ENCODE data around the gene LILRA6.
"Not testable (repeated sequence)": the region's sequence is repeated elsewhere in the genome, so short reads cannot be mapped to it uniquely, and the experiment has no call there.

Gene LILRA6

DNA sequence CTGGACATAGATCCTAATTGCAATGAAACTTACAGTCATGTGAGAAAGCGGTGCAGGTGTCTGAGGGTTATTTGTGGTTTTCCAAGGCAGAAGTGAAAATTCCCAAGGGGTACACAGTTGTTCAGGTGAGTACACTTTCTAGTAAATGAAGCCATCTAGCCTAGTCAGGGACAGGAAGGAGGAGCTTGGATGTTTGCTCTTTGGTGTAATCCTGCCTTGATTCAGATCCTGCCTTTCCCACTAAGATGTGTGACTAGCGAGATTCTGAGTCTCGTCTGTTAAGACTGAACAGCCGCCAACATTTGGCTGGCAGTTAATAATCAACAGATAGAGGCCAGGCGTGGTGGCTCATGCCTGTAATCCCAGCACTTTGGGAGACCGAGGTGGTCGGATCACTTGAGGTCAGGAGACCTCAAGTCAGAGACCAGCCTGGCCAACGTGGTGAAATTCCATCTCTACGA, 39.4 kb downstream of the LILRA6 start:
- TF ChIP-seq FOXP2 (optimal IDR thresholded peaks at IDR 0.05; ENCODE audit: control extremely low read depth, extremely low read length, insufficient read depth) (no peak), POLR2AphosphoS5 (IDR thresholded peaks at IDR 0.05; ENCODE audit: borderline replicate concordance, low read depth, low read length) (no peak), EZH2 (IDR thresholded peaks at IDR 0.05) (no peak)
- Histone ChIP-seq H3K9me3 (ENCODE audit: low read depth, low read length) (no peaks in the 10 kb centered on the region), H3K9ac (ENCODE audit: insufficient read length) (peak overlapping the region; percentile 100), H3K4me3 (peak overlapping the region; percentile 95), H3K27ac (0 out of 2 replicates have a peak overlapping the region, but pooled peaks have one; percentile 34), H3K36me3 (ENCODE audit: insufficient read depth, low read length) (peaks cover 73% of the 10 kb centered on the region)
- DNase-seq (ENCODE audit: low read depth, low spot score), result no peak

DNA sequence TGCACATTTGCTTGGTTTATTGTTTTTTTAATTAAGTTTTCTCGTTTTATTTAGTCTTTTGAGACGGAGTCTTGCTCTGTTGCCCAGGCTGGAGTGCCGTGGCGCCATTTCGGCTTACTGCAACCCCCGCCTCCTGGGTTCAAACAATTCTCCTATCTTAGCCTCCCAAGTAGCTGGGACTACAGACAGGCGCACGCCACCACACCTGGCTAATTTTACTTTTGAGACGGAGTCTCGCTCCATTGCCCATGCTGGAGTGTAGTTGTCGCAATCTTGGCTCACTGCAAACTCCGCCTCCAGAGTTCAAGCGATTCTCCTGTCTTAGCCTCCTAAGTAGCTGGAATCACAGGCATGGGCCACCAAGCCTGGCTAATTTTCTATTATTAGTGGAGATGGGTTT, 40.6 kb downstream of the LILRA6 start:
- peak overlapping the region; percentile 100 for H3K9ac ChIP-seq (ENCODE audit: insufficient read length)
- DNase-seq (ENCODE audit: low read depth, low spot score), result no peak
- no peaks in the 10 kb centered on the region for H3K9me3 ChIP-seq (ENCODE audit: low read depth, low read length)
- H3K27ac ChIP-seq, result no peak overlapping the region
- no peak for TF ChIP-seq FOXP2 (optimal IDR thresholded peaks at IDR 0.05; ENCODE audit: control extremely low read depth, extremely low read length, insufficient read depth)
- TF ChIP-seq EZH2 (IDR thresholded peaks at IDR 0.05), result no peak
- no peak for TF ChIP-seq POLR2AphosphoS5 (IDR thresholded peaks at IDR 0.05; ENCODE audit: borderline replicate concordance, low read depth, low read length)
- H3K36me3 ChIP-seq (ENCODE audit: insufficient read depth, low read length), result peaks cover 61% of the 10 kb centered on the region
- peak overlapping the region; percentile 95 for H3K4me3 ChIP-seq

DNA sequence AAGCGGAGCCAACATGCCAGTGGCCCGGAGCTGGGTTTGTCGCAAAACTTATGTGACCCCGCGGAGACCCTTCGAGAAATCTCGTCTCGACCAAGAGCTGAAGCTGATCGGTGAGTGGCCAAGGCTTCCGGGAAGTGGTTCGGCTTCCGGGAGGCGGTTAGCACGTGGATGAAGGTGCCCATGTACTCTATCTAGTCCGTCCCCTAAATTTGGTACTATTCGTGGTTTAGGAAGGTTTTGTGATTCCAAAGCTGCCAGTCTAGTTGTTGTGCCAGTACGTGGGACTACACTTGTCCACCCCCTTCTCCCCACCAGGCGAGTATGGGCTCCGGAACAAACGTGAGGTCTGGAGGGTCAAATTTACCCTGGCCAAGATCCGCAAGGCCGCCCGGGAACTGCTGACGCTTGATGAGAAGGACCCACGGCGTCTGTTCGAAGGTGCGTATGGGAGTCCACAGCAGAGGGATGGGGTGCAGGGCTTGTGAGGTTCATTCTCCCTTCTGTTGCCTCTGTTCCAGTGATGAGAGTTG, 41.4 kb downstream of the LILRA6 start:
- peak overlapping the region; percentile 95 for H3K4me3 ChIP-seq
- H3K9me3 ChIP-seq (ENCODE audit: low read depth, low read length), result no peaks in the 10 kb centered on the region
- H3K36me3 ChIP-seq (ENCODE audit: insufficient read depth, low read length), result peaks cover 53% of the 10 kb centered on the region
- no peak for DNase-seq (ENCODE audit: low read depth, low spot score)
- peak overlapping the region; percentile 100 for H3K9ac ChIP-seq (ENCODE audit: insufficient read length)
- TF ChIP-seq POLR2AphosphoS5 (IDR thresholded peaks at IDR 0.05; ENCODE audit: borderline replicate concordance, low read depth, low read length) (no peak), FOXP2 (optimal IDR thresholded peaks at IDR 0.05; ENCODE audit: control extremely low read depth, extremely low read length, insufficient read depth) (no peak), EZH2 (IDR thresholded peaks at IDR 0.05) (no peak)
- H3K27ac ChIP-seq, result peak overlapping the region; percentile 96

DNA sequence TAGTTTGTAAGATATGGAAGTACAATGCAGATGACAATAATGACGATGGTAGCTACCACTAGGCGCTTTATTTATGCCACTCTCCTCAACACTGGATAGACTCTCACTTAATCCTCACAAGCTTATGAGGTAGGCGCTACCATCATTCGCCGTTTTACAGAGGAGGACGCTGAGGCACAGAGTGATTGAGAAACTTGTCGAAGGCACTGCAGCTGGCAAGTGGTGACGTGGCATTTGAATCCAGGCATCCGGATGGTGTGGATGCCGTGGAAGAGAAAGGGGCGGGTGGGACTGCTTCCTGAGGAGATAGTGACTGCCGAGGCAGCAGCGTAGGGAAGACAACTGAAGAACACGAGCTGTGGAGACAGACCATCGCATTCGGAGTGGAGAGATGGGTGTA, 43.2 kb downstream of the LILRA6 start:
- no peak for DNase-seq (ENCODE audit: low read depth, low spot score)
- H3K9me3 ChIP-seq (ENCODE audit: low read depth, low read length), result no peaks in the 10 kb centered on the region
- H3K9ac ChIP-seq (ENCODE audit: insufficient read length), result peak overlapping the region; percentile 23
- TF ChIP-seq EZH2 (IDR thresholded peaks at IDR 0.05) (no peak), FOXP2 (optimal IDR thresholded peaks at IDR 0.05; ENCODE audit: control extremely low read depth, extremely low read length, insufficient read depth) (no peak), POLR2AphosphoS5 (IDR thresholded peaks at IDR 0.05; ENCODE audit: borderline replicate concordance, low read depth, low read length) (no peak)
- peaks cover 42% of the 10 kb centered on the region for H3K36me3 ChIP-seq (ENCODE audit: insufficient read depth, low read length)
- no peak overlapping the region for H3K4me3 ChIP-seq
- H3K27ac ChIP-seq, result 0 out of 2 replicates have a peak overlapping the region, but pooled peaks have one; percentile 7

DNA sequence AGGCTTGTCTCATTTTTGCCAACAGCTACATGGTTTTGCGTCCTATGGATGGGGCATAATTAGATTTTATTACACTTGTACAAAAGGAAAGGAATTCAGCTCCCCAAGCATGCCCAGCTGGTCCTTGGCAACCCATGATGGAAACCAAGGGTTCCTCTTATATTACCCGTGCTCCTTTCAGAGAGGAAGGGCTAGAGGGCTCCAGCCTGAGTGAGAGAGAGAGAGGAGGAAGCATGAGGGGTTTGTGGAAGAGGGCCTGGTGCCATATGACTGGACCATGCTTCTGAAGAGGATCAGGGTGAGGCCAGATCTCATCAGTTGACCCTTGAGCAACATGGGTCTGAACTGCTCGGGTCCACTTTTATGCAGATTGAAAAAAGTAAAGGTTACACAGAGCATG, 45.5 kb downstream of the LILRA6 start:
- TF ChIP-seq FOXP2 (optimal IDR thresholded peaks at IDR 0.05; ENCODE audit: control extremely low read depth, extremely low read length, insufficient read depth) (no peak), EZH2 (IDR thresholded peaks at IDR 0.05) (no peak), POLR2AphosphoS5 (IDR thresholded peaks at IDR 0.05; ENCODE audit: borderline replicate concordance, low read depth, low read length) (no peak)
- DNase-seq (ENCODE audit: low read depth, low spot score), result no peak
- Histone ChIP-seq H3K36me3 (ENCODE audit: insufficient read depth, low read length) (peaks cover 35% of the 10 kb centered on the region), H3K27ac (no peak overlapping the region), H3K9me3 (ENCODE audit: low read depth, low read length) (no peaks in the 10 kb centered on the region), H3K4me3 (no peak overlapping the region), H3K9ac (ENCODE audit: insufficient read length) (no peak overlapping the region)

DNA sequence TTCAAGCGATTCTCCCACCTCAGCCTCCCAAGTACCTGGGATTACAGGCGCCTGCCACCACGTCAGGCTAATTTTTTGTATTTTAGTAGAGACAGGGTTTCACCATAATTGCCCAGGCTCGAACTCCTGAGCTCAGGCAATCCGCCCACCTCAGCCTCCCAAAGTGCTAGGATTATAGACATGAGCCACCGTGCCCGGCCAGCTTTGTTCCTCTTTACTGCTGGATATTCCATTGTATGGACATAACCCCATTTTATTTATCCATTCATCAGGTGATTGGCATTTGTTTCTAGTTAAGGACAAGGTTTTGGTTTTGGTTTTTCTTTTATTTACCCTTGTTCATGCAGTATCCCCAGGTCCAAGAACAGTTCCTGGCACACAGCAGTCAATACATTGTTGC, 46.1 kb downstream of the LILRA6 start:
- Histone ChIP-seq H3K27ac (no peak overlapping the region), H3K36me3 (ENCODE audit: insufficient read depth, low read length) (peaks cover 29% of the 10 kb centered on the region), H3K9ac (ENCODE audit: insufficient read length) (no peak overlapping the region), H3K9me3 (ENCODE audit: low read depth, low read length) (no peaks in the 10 kb centered on the region), H3K4me3 (no peak overlapping the region)
- no peak for TF ChIP-seq FOXP2 (optimal IDR thresholded peaks at IDR 0.05; ENCODE audit: control extremely low read depth, extremely low read length, insufficient read depth)
- no peak for TF ChIP-seq POLR2AphosphoS5 (IDR thresholded peaks at IDR 0.05; ENCODE audit: borderline replicate concordance, low read depth, low read length)
- TF ChIP-seq EZH2 (IDR thresholded peaks at IDR 0.05), result no peak
- no peak for DNase-seq (ENCODE audit: low read depth, low spot score)

DNA sequence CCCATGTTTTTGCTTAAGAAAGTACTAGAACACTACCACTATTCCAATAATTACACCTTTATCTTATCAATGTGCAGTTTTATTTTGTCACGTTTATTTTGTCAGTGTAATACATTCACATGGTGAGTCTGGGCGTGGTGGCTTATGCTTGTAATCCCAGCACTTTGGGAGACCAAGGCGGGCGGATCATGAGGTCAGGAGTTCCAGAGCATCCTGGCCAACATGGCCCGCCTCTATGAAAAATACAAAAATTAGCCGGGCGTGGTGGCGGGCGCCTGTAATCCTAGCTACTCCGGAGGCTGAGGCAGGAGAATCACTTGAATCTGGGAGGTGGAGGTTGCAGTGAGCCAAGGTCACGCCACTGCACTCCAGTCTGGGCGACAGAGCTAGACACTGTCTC, 48.1 kb downstream of the LILRA6 start:
- H3K27ac ChIP-seq; H3K9me3 ChIP-seq (ENCODE audit: low read depth, low read length); DNase-seq (ENCODE audit: low read depth, low spot score); H3K4me3 ChIP-seq: not testable (repeated sequence)
- H3K9ac ChIP-seq (ENCODE audit: insufficient read length), result peak overlapping the region; percentile 15
- H3K36me3 ChIP-seq (ENCODE audit: insufficient read depth, low read length), result peaks cover 23% of the 10 kb centered on the region

DNA sequence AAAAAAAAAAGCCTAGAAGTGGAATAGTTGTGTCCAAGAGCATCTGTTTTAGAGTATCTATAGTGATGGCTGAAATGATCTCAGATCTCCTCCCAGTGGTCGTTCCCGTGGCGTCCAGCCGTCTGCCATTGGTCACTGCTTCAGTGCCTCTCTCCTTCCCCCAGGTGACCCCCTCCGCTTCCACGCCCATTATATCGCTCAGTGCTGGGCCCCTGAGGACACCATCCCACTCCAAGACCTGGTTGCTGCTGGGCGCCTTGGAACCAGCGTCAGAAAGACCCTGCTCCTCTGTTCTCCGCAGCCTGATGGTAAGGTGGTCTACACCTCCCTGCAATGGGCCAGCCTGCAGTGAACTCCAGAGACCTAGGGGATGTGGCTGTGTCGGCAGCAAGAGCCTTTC, 49.6 kb downstream of the LILRA6 start:
- H3K36me3 ChIP-seq (ENCODE audit: insufficient read depth, low read length), result peaks cover 23% of the 10 kb centered on the region
- peak overlapping the region; percentile 7 for H3K9ac ChIP-seq (ENCODE audit: insufficient read length)
- DNase-seq (ENCODE audit: low read depth, low spot score), result no peak
- no peak overlapping the region for H3K4me3 ChIP-seq
- no peaks in the 10 kb centered on the region for H3K9me3 ChIP-seq (ENCODE audit: low read depth, low read length)
- H3K27ac ChIP-seq, result no peak overlapping the region
- TF ChIP-seq FOXP2 (optimal IDR thresholded peaks at IDR 0.05; ENCODE audit: control extremely low read depth, extremely low read length, insufficient read depth) (no peak), POLR2AphosphoS5 (IDR thresholded peaks at IDR 0.05; ENCODE audit: borderline replicate concordance, low read depth, low read length) (no peak), EZH2 (IDR thresholded peaks at IDR 0.05) (no peak)

DNA sequence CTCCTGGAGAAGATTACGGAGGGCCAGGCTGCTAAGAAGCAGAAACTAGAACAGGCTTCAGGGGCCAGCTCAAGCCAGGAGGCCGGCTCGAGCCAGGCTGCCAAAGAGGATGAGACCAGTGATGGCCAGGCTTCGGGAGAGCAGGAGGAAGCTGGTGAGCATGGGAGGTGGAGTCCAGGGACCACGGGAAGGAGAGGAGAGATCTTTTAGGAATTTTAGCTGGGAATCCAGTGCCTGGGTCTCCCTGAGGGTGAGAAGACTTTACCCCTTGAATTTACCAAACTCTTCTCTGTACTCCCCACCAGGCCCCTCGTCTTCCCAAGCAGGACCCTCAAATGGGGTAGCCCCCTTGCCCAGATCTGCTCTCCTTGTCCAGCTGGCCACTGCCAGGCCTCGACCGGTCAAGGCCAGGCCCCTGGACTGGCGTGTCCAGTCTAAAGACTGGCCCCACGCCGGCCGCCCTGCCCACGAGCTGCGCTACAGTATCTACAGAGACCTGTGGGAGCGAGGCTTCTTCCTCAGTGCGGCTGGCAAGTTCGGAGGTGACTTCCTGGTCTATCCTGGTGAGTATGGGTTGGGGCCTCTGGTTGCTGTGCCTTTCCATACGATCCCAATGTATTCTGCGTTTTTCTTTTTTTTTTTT, 50.7 kb downstream of the LILRA6 start:
- no peak for TF ChIP-seq EZH2 (IDR thresholded peaks at IDR 0.05)
- TF ChIP-seq POLR2AphosphoS5 (IDR thresholded peaks at IDR 0.05; ENCODE audit: borderline replicate concordance, low read depth, low read length), result no peak
- no peak for TF ChIP-seq FOXP2 (optimal IDR thresholded peaks at IDR 0.05; ENCODE audit: control extremely low read depth, extremely low read length, insufficient read depth)
- Histone ChIP-seq H3K4me3 (peak overlapping the region; percentile 88), H3K36me3 (ENCODE audit: insufficient read depth, low read length) (peaks cover 23% of the 10 kb centered on the region), H3K27ac (peak overlapping the region; percentile 97), H3K9ac (ENCODE audit: insufficient read length) (peak overlapping the region; percentile 91), H3K9me3 (ENCODE audit: low read depth, low read length) (no peaks in the 10 kb centered on the region)
- no peak for DNase-seq (ENCODE audit: low read depth, low spot score)
